Transverse colon (tissue), 4 donors: ENCODE data around the gene TST.

Experiments
- EP300 ChIP-seq: sonication (generic); formaldehyde crosslinking; IDR thresholded peaks from one replicate; pipeline ENCODE4 v1.6.1; 2017; ENCODE audit warnings: antibody characterized with exemption, low read depth
- POLR2A ChIP-seq: fragments of 450-650 bp; IDR thresholded peaks from one replicate; pipeline ENCODE4 v1.6.1; 2016; ENCODE audit warnings: antibody characterized with exemption, mild to moderate bottlenecking, moderate library complexity
- POLR2AphosphoS5 ChIP-seq, 3 donors: sonication (generic); formaldehyde crosslinking; IDR thresholded peaks; one replicate each; pipeline ENCODE4 v1.6.1; 2016; ENCODE audit warnings: antibody characterized with exemption in 3 of 3
- TF ChIP-seq, protein P1 (sequence below), 5 experiments: fragments of 200-600 bp in 3 of 5; fragments of 450-650 bp in 2 of 5; sonication (generic) in 3 of 5; IDR thresholded peaks; 1 replicate in 2 of 5; 2 replicates in 3 of 5; pipeline ENCODE4 v1.5.1; 2016 to 2017; ENCODE audit warnings: antibody characterized with exemption in 5 of 5, inconsistent platforms in 3 of 5, mild to moderate bottlenecking in 2 of 5, moderate library complexity in 1 of 5

DNA sequence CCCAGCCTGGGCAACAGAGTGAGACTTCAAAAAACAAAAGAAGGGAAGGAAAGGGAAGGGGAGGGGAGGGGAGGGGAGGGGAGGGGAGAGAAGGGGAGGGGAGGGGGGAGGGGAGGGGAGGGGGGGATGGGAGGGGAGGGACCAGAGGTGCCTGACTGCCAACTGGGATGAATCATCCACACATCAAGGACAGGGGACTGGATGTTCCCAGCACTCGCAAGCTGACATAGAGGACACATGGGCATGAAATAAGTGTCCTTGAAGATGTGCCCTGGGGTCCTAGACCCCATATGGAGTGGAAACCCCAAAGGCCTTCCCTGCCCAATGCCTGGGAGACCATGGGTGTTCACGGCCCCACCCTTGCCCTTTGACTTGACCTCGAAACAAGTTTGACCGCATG, 19.8 kb downstream of the TST start:
- no peak for TF ChIP-seq EP300
- no peak for TF ChIP-seq POLR2A
- TF ChIP-seq, protein P1, sequence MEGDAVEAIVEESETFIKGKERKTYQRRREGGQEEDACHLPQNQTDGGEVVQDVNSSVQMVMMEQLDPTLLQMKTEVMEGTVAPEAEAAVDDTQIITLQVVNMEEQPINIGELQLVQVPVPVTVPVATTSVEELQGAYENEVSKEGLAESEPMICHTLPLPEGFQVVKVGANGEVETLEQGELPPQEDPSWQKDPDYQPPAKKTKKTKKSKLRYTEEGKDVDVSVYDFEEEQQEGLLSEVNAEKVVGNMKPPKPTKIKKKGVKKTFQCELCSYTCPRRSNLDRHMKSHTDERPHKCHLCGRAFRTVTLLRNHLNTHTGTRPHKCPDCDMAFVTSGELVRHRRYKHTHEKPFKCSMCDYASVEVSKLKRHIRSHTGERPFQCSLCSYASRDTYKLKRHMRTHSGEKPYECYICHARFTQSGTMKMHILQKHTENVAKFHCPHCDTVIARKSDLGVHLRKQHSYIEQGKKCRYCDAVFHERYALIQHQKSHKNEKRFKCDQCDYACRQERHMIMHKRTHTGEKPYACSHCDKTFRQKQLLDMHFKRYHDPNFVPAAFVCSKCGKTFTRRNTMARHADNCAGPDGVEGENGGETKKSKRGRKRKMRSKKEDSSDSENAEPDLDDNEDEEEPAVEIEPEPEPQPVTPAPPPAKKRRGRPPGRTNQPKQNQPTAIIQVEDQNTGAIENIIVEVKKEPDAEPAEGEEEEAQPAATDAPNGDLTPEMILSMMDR (IDR thresholded peaks at IDR 0.05) = no peak
- TF ChIP-seq POLR2AphosphoS5 (IDR thresholded peaks at IDR 0.05) = no peak
